GM19455 (cell line): ENCODE measurements around the gene ATG14.
"Not testable (repeated sequence)": the region's sequence is repeated elsewhere in the genome, so short reads cannot be mapped to it uniquely, and the experiment has no call there.

ENCODE experiments used
- ATAC-seq: cut with Tn5 transposase; IDR thresholded peaks from one replicate; pipeline ENCODE4 v1.9.1; 2021; ENCODE audit not compliant: unreplicated experiment

ATG14 gene

DNA sequence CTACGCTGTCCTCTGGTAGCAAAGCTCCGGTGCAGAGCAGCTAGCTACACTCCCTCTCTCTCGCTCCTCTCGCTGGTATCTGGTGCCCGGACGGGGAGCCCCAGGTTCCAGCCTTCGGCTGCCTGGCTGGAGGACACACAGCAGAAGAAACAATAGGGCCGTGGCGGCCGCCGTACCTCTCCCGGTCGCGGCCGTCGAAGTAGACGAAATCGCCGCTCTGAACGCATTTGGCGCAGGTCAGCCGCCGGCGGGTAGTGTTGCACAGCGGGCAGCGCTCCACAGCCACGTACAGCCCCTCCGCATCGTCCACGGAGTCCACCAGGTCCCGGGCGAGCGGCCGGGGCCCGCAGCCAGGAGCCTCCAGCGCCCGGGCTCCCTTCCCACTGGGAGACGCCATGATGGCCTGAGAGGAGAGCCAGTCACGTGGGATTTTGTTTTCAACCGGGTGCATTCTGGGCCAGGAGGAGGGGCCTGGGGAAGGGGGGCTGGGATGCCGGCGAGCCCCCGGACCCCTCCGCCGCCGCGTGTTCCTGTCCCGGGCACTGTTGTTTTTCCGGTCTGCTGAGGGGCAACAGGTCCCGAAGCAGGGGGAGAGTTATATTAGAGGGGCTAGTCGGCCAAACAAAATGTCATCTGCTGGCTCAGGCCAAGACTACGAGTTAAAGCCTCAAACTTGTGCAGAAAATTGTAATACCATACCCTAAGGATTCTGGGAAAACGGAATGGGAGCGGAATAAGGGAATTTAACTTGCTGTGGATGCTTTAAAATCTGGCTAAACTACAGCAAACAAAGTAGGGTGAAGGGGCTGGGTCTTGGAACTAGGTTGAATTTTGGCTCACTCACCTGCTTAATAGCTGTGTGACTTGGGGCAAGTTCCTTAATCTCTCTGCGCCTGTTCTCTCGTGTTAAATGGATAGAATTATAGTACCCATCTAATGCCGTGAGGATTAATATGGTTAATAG, at the start of gene ATG14:
Gene ATG14 (minus strand): TSS at position 405 of the 964 bp plus-strand sequence. CDS start 8 bp downstream, at position 397.
- peak; percentile 98 for ATAC-seq

DNA sequence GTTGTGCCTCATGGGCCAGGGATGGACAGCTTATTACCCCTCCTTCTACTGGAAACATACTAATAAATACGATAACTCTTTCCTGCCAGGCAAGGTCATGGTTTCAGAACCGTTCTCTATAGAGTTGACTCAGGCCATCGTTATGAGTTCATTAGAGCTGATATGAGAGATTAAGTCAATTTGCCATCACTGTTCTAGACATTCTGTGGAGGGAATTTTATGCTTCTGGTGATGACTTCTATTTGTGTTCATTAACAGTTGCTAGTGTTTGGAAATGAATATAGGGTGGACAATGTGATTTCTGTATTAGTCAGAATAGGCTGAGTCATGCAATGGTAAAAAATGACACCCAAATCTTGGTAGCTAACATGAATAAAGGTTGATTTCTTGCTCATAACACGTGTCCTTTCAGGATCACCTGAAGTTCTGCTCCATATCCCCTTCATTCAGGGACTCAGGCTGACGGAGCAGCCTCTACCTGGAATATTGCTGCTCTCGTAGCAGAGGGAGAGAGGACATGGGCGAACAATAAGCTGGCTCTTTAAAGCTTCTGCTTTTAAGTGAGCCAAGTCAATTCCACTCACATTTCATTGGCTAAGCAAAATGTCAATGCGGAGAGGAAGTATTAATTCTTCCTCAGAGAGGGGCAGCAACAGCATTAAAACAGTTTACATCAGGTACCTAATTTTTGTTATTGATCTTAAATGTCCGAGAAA, 47.3 kb upstream of the ATG14 start:
- peak; percentile 71 for ATAC-seq

- no peak for ATAC-seq
Measured at GRCh38 chr14:55457496-55457895, 45.9 kb upstream of the ATG14 start.

DNA sequence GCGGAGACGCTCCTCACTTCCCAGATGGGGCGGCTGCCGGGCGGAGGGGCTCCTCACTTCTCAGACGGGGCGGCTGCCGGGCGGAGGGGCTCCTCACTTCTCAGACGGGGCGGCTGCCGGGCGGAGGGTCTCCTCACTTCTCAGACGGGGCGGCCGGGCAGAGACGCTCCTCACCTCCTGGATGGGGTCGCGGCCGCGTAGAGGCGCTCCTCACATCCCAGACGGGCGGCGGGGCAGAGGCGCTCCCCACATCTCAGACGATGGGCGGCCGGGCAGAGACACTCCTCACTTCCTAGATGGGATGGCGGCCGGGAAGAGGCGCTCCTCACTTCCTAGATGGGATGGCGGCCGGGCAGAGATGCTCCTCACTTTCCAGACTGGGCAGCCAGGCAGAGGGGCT, 44.8 kb upstream of the ATG14 start:
- not testable (repeated sequence) for ATAC-seq

GRCh38 chr14:55454264-55455002, 42.8 kb upstream of the ATG14 start:
- no peak for ATAC-seq

GRCh38 chr14:55451950-55452349, 40.3 kb upstream of the ATG14 start:
- ATAC-seq: no peak

GRCh38 chr14:55451398-55451797, 39.8 kb upstream of the ATG14 start:
- no peak for ATAC-seq

GRCh38 chr14:55450987-55451386, 39.4 kb upstream of the ATG14 start:
- no peak for ATAC-seq

GRCh38 chr14:55450539-55450938, 38.9 kb upstream of the ATG14 start:
- no peak for ATAC-seq

- ATAC-seq: no peak
Measured at GRCh38 chr14:55450124-55450523, 38.5 kb upstream of the ATG14 start.

- ATAC-seq: no peak
Measured at GRCh38 chr14:55449116-55449515, 37.5 kb upstream of the ATG14 start.

- no peak for ATAC-seq
Measured at GRCh38 chr14:55448141-55448614, 36.5 kb upstream of the ATG14 start.

GRCh38 chr14:55446833-55447232, 35.2 kb upstream of the ATG14 start:
- no peak for ATAC-seq

DNA sequence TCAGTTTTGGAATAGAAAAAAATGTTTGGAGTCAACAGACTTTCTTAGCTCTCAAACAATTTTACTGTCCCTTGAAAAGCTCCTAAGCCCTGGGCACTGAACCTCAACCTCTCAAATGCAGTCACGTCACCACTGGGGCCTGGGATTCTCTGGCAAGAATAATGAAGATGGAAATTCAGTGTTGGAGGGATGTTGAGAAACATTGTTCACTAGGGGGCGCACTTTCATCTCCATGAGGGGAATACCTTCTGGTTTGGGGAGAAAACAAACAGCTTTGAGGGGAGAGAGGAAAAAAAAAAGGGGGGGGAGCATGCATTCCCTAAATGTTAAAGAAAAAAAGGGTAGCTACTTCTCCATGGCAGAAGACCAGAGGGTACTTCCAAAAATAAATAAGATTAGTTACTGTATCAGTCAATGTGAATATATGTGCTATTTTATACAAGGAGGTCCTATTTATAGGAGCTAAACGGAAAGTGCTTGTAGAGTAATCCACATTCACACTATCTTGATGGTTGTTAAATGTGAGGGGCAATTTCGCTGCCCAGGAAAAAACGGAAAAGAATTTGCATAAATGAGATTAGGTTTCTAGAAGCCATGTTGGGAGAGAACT, 34.6 kb upstream of the ATG14 start:
- ATAC-seq: no peak

GRCh38 chr14:55441286-55441685, 29.7 kb upstream of the ATG14 start:
- ATAC-seq: no peak

- ATAC-seq: no peak
Measured at GRCh38 chr14:55440385-55440784, 28.8 kb upstream of the ATG14 start, which contains the start of gene TBPL2. TBPL2 (minus strand) TSS chr14:55440616; CDS start chr14:55440449, 167 bp downstream.

GRCh38 chr14:55438066-55438683, 26.5 kb upstream of the ATG14 start:
- ATAC-seq: no peak

DNA sequence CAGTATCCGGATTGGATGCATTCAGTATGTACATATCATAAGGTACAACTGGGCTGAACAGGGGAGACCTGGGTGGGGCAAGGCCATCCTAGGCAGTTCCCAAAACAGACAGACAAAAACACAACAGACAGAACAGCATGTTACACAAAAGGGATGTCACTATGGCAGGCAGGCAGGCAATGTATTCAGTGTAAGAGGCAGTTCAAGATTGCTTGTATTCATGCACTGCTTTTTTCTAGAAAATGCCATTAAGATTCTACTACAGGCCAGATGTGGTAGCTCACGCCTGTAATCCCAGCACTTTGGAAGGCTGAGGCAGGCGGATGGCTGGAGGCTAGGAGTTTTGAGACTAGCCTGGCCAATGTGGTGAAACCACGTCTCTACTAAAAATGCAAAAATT, 25.3 kb upstream of the ATG14 start:
- ATAC-seq: no peak

DNA sequence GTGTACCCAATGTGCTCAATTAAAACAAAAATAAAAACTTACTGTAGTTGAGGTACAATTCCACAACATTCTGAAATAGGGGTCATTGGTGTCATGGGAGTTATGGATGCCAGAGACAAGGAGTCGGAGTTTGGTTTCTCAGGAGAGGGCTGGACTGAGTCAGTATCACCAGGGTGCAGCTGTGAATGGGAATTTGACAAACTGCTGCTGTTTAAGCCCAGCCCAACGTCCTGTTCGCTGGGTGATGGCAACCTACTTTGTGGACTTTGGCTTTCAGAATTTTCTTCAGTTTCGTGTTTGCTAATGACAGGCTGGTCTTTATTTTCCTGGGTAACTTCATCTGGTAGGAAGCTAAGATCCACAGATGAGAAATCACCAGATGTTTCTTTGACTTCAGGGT, 24.9 kb upstream of the ATG14 start:
- no peak for ATAC-seq

GRCh38 chr14:55434805-55435174, 23.2 kb upstream of the ATG14 start:
- no peak for ATAC-seq
